Measurements from ENCODE around the gene ATG9A. TPM values are rescaled to one million over a fixed set of nuclear protein-coding genes. Genes with fewer than 3 reads are reported as not detected.

Gene ATG9A
- total RNA-seq, 2 donors from 2014 or later, result 38.8 to 78.8 TPM

GRCh38 chr2:219173176-219173575, 56.3 kb downstream of the ATG9A start:
- intact Hi-C loops (cut with DNase I), result loop anchor here (10.0 kb wide), 1 partner anchor 342 kb away; the partner anchor contains the start of gene ASIC4
- Histone ChIP-seq H3K27ac (no peak overlapping the region), H3K4me1 (replicated peaks) (peaks cover 6% of the 10 kb centered on the region), H3K36me3 (no peaks in the 10 kb centered on the region), H3K4me3 (no peak overlapping the region), H3K9me3 (no peaks in the 10 kb centered on the region), H3K27me3 (replicated peaks; ENCODE audit: insufficient read depth) (no peaks in the 10 kb centered on the region)
- DNase-seq (ENCODE audit: low spot score), result no peak
- TF ChIP-seq CTCF (IDR thresholded peaks at IDR 0.05), result no peak
- TF ChIP-seq POLR2A (IDR thresholded peaks at IDR 0.05), result no peak
- TF ChIP-seq POLR2AphosphoS5 (IDR thresholded peaks at IDR 0.05), result no peak
- WGBS, result 87% methylated on average over 6 of the region's 6 CpGs

DNA sequence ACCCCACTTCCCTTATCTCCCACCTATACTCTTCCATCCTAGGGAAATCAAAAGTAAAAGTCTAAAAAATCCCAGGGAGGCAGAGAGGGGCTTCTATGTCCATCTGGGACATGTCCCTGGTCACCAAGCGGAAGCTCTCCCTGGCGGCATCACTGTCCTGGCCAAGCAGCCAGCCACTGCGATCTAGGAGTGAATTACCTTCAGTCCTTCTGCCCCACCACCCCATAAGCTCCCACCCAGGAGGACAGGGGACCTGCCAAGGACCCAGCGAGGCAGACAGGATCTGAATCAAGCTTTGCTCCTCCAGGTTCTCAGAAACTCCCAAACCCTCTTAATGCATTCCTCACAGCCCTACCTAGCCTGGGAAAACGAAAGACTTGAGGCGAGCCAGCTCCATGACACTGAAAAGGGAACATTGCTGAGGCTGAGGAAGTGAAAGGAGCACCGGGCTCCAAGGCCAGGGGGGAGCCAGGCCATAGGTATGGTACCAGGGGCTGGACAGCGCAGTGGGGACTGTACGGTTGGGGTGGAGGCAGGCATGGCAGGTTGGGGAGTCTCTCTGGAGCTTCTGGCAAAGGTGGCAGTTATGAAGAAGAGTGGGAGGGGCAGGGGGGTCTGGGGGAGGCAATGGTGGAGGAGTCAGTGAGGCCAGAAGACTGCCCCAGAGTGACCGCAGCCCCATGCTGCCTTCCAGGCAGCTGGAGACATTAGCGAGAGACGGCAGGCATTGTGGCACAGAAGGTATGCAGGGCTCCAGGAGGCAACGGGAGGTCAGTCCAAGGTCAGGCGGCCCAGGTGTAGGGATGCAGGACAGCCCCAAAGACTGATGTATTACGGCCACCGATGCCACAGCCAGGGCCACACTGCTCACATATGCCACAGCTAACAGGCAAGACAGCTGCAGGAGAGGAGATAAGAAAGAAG, 56.9 kb downstream of the ATG9A start:
- no peaks in the 10 kb centered on the region for H3K27me3 ChIP-seq (replicated peaks; ENCODE audit: insufficient read depth)
- intact Hi-C loops (cut with DNase I), result loop anchor here (10.0 kb wide), 1 partner anchor 342 kb away; the partner anchor contains the start of gene ASIC4
- H3K4me1 ChIP-seq (replicated peaks), result peaks cover 6% of the 10 kb centered on the region
- no peak for DNase-seq (ENCODE audit: low spot score)
- no peaks in the 10 kb centered on the region for H3K36me3 ChIP-seq
- TF ChIP-seq CTCF (IDR thresholded peaks at IDR 0.05) (no peak), POLR2AphosphoS5 (IDR thresholded peaks at IDR 0.05) (no peak), POLR2A (IDR thresholded peaks at IDR 0.05) (no peak)
- 84% methylated on average over 16 of the region's 16 CpGs for WGBS
- H3K4me3 ChIP-seq, result no peak overlapping the region
- no peaks in the 10 kb centered on the region for H3K9me3 ChIP-seq
- peak overlapping the region in 1 of 2 donors; percentile 17 for H3K27ac ChIP-seq

- Histone ChIP-seq H3K4me3 (no peak overlapping the region), H3K27ac (peak overlapping the region; percentile 40 to 42), H3K9me3 (no peaks in the 10 kb centered on the region), H3K4me1 (replicated peaks) (peaks cover 6% of the 10 kb centered on the region), H3K27me3 (replicated peaks; ENCODE audit: insufficient read depth) (no peaks in the 10 kb centered on the region), H3K36me3 (no peaks in the 10 kb centered on the region)
- peak; percentile 42 for DNase-seq (ENCODE audit: low spot score)
- 32% methylated on average over 6 of the region's 6 CpGs for WGBS
- TF ChIP-seq CTCF (IDR thresholded peaks at IDR 0.05) (peak; percentile 16 to 68 (median 62)), POLR2AphosphoS5 (IDR thresholded peaks at IDR 0.05) (peak; percentile 58), POLR2A (IDR thresholded peaks at IDR 0.05) (no peak)
- intact Hi-C loops (cut with DNase I), result loop anchor here (10.0 kb wide), 1 partner anchor 344 kb away; the partner anchor contains the start of gene ASIC4
Measured at GRCh38 chr2:219171231-219171651, 58.2 kb downstream of the ATG9A start.

DNA sequence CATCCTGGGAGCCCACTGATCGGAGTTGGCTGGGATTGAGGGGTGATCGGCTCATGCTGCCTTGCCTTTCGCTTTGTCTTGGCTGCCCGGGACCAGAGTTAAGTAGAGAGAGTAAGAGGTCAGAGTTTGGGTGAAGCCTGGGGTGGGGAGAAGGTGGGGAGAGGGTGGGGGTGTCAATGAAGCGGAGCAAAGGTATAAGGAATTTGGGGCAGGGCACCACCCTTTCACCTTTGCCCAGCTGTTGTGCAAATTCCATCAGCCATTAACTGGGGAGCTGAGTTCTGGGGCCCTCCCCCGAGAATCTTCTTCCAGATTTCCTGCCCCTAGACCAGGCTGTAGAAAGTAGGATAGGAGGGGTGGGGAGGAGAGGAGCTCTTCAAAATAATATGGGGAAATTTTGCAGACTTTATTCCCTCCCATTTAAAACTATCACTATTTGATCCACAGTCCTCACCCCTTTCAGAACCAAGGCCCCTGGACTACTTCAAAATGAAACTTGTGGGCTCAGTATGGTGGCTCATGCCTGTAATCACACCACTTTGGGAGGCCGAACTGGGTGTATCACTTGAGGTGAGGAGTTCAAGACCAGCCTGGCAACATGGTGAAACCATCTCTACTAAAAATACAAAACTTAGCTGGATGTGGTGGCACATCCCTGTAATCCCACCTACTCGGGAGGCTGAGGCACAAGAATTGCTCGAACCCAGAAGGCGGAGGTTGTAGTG, 59.3 kb downstream of the ATG9A start, which contains the start of gene SLC23A3:
Gene SLC23A3 (minus strand): TSS at position 100 of the 725 bp plus-strand sequence. CDS start 45 bp downstream, at position 55.
- Histone ChIP-seq H3K9me3 (no peaks in the 10 kb centered on the region), H3K27me3 (replicated peaks; ENCODE audit: insufficient read depth) (no peaks in the 10 kb centered on the region), H3K4me1 (replicated peaks) (no peaks in the 10 kb centered on the region), H3K4me3 (no peak within 1 kb of the TSS), H3K36me3 (no peaks in the 10 kb centered on the region), H3K27ac (no peak within 1 kb of the TSS)
- intact Hi-C loops (cut with DNase I), result loop anchor here (10.0 kb wide), 1 partner anchor 345 kb away; the partner anchor contains the start of gene ASIC4
- 88% methylated on average over 10 of the region's 10 CpGs for WGBS
- TF ChIP-seq CTCF (IDR thresholded peaks at IDR 0.05) (no peak), POLR2A (IDR thresholded peaks at IDR 0.05) (no peak), POLR2AphosphoS5 (IDR thresholded peaks at IDR 0.05) (no peak)
- DNase-seq (ENCODE audit: low spot score), result no peak

Other genes starting within 250 kb of the ATG9A start
- gene FEV, start 244.5 kb downstream of the ATG9A start, total RNA-seq, result 10 to 100 TPM in 1 of 2 donors, 1 to 10 TPM in 1; 1.8 to 25.9 TPM
- 1 to 10 TPM in 1 of 2 donors, not detected in 1; 3.0 TPM for gene CRYBA2, start 236.2 kb downstream of the ATG9A start, total RNA-seq
- 1 to 10 TPM in 1 of 2 donors, not detected in 1; 4.4 TPM for gene CFAP65, start 188.1 kb downstream of the ATG9A start, total RNA-seq
- gene IHH, start 168.7 kb downstream of the ATG9A start, total RNA-seq, result 1 to 10 TPM; 3.2 to 9.6 TPM
- gene NHEJ1, start 68.8 kb downstream of the ATG9A start, total RNA-seq, result 10 to 100 TPM; 15.2 to 16.9 TPM
- gene SLC23A3, start 59.6 kb downstream of the ATG9A start, total RNA-seq, result 1 to 10 TPM; 2.3 to 2.9 TPM
- gene CNPPD1, start 52.7 kb downstream of the ATG9A start, total RNA-seq, result 10 to 100 TPM; 53.6 to 60.1 TPM
- 100 to 1,000 TPM in 1 of 2 donors, 10 to 100 TPM in 1; 84.4 to 142 TPM for gene RETREG2, start 51.4 kb downstream of the ATG9A start, total RNA-seq
- gene ZFAND2B, start 22.9 kb downstream of the ATG9A start, total RNA-seq, result 10 to 100 TPM; 49.0 to 57.2 TPM
- gene ABCB6, start 10.7 kb downstream of the ATG9A start, total RNA-seq, result 10 to 100 TPM; 31.9 to 32.1 TPM
- 10 to 100 TPM; 64.4 to 85.7 TPM for gene ANKZF1, start 170 bp upstream of the ATG9A start, total RNA-seq
- gene GLB1L, start 15.8 kb upstream of the ATG9A start, total RNA-seq, result 10 to 100 TPM; 23.1 to 25.0 TPM
- 10 to 100 TPM; 20.5 to 26.1 TPM for gene STK16, start 15.8 kb upstream of the ATG9A start, total RNA-seq
- gene TUBA4B, start 23.6 kb upstream of the ATG9A start, total RNA-seq, result not detected
- 10 to 100 TPM; 43.5 to 51.2 TPM for gene TUBA4A, start 24.3 kb upstream of the ATG9A start, total RNA-seq
- 100 to 1,000 TPM; 155 to 163 TPM for gene DNAJB2, start 49.7 kb upstream of the ATG9A start, total RNA-seq
- gene PTPRN, start 79.8 kb upstream of the ATG9A start, total RNA-seq, result 1 to 10 TPM in 1 of 2 donors, under 1 TPM in 1; 0.09 to 6.6 TPM
- gene RESP18, start 103.1 kb upstream of the ATG9A start, total RNA-seq, result not detected
- 10 to 100 TPM; 54.1 to 82.4 TPM for gene DNPEP, start 158.3 kb upstream of the ATG9A start, total RNA-seq
- gene DES, start 188.7 kb upstream of the ATG9A start, total RNA-seq, result 1,000 to 10,000 TPM; 1,584 to 1,742 TPM
- gene SPEG, start 205.2 kb upstream of the ATG9A start, total RNA-seq, result 10 to 100 TPM; 30.7 to 53.4 TPM